Muscle of back (tissue), 11 donors: ENCODE data around the gene RNF212. TPM values are rescaled to one million over a fixed set of nuclear protein-coding genes. Genes with fewer than 3 reads are reported as not detected.

ENCODE experiments used
- DNase-seq, 3 donors: peaks; one replicate each; pipeline versions ENCODE4 v3.0.0 to v3.0.0-alpha.2; 2013
- polyA plus RNA-seq, 10 donors: library from polyadenylated mRNA; unstranded; fragments of 120-200 nt; gene quantifications; one replicate each; pipeline ENCODE4 v1.2.1, GENCODE V29; 2013; ENCODE audit not compliant: insufficient read length in 10 of 10

RNF212 gene
- polyA plus RNA-seq, 10 donors = 2.9 to 6.2 (median 3.6) TPM

DNA sequence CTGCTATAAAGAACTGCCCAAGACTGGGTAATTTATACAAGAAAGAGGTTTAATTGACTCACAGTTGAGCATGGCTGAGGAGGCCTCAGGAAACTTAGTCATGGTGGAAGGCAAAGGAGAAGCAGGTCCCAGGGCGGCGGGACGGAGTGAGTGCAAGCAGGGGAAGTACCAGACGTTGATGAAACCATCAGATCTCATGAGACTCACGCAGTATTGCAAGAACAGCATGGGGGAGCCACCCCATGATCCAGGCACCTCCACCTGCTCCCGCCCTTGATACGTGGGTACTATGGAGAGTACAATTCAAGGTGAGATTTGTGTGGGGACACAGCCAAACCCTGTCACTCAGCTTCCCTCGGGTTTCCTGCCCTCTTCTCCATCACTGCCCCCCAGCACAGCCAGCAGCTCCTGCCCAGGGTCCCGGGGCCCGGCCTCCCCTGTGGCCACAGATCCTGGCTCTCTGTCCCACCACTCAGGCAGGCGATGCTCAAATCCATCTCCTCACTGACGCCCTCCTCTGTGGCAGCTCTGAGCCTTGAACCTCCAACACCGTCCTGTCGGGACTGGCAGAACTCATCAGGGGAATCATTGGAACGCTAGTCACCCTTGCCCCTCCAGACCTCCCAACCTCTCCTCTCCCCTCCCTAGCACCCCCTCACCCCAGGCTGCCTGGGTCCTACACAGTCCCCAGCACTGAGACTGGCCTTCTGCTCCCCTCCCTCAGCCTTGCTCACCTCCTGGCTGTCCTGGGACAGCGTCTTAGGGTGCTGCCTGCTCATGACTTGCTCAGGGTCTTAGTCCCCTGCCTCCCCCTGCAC, 64.4 kb downstream of the RNF212 start:
- no peak for DNase-seq

DNA sequence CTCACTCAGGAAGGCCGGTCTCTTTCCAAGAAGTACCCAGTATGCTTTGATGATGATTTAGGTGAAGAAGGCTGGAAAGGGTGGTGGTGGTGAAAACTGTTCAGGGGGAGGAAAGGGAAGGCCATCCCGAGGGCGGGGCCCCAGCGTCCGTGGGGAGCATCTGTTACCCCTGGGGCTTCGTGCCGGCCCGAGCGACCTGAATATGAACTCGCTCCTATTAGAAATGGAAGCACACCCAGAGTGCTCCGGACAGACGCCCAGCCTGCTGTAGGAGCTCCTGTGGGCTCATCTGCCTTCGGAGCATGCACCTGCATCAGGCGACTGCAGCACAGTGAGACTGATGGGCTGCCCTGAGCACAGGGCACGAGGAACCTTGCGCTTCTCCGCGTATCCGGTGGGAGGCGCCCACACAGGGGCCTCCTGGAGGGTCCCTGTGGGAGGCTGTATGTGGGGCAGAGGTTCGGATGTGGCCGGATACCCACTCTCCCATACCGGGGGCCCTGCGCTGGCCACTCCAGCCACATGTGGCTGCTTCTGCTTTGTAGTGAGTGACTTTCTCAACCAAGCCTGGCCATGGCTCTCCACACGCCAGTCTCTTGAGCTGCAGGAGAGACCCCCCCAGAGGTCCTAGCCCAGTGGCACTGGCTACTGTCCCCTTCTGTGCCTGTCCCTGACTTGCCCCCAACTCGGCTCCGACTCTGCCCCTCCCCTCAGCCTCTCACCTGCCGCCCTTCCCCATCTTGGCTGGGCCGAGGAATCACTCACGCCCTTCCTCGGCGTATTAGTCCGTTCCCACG, 65.2 kb downstream of the RNF212 start:
- no peak for DNase-seq

GRCh38 chr4:1047106-1047975, 66.0 kb downstream of the RNF212 start:
- peak in 1 of 3 donors; percentile 20 for DNase-seq

- DNase-seq = peak; percentile 61 to 93 (median 84)
Observed at GRCh38 chr4:1046581-1047011, 66.8 kb downstream of the RNF212 start.

GRCh38 chr4:1045595-1046201, 67.7 kb downstream of the RNF212 start:
- DNase-seq = no peak

- peak in 1 of 3 donors; percentile 7 for DNase-seq
Observed at GRCh38 chr4:1045193-1045594, 68.2 kb downstream of the RNF212 start.

DNA sequence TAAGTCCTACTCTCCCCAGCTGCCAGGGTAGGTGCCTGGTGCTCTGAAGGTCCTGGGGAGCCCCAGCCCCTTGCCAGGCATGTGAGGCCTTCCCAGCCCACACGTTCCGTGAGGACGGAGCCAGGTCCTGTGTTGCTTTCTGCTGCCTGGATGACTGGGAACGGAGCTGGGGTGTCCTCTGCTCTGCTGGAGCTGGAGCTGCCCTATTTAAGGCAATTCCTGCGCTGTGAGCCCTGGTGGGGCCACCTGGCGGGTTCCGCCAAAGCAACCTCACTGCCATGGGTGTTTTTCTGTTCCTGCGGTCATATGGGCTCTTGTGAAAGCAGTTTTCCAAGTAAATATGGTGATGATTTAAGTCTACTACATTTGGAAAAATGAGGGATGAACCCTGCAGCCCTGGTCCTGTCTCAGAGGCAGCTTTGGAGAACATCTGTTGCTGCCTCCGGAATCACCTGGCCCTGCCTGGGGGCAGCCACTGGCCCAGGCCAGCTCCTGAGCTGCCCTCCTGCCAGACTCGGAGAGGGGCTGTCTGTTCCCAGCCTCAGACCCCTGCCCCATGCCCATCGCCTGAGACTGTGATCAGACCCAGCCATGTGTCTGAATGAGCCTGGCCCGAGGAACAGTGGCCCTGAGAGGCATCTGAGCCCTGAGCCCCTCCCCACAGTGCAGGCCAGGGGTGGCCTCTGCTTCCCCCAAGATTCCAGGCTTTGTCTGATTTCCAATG, 68.7 kb downstream of the RNF212 start:
- DNase-seq = peak in 1 of 3 donors; percentile 42

DNA sequence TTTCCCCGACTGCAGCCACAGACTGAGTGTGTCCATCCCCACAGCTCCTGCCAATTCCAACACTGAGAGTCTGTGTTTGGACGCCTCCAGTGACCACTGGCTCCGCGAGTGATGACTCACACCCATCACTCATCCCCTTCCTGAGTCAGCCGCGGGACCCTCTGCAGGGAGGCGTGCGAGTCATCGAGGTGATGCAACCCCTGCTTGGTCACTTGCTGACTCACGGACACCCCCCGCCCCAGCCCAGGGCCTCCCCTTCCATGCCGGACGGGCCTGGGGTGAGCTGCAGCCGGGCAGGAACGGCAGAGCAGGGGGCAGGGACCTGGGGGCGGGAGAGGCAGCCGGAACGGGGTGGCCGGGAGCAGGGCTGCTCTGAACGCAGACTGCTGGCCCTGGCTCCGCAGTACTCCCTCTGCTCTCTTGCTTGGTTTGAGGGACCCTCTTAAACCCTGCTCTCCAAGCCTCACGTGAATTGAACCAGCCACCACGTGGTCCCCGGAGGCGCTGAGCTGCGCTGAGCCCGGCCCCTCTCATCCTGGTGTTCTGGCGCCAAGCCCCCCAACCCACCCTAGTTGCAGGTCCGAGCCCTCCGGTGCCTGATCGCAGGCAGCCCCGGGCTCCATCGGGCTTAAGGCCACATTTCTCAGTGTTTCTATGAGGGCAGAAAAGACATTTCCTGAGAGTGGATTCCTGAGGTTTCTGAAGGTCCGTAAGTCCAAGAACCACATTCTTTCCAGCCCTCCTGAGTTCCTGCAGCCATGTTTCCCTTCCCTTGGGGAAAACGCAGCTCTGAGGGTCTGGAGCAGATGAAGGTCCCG, 69.5 kb downstream of the RNF212 start:
- DNase-seq = peak; percentile 84 to 96 (median 91)

GRCh38 chr4:1043162-1043561, 70.2 kb downstream of the RNF212 start:
- no peak for DNase-seq

DNA sequence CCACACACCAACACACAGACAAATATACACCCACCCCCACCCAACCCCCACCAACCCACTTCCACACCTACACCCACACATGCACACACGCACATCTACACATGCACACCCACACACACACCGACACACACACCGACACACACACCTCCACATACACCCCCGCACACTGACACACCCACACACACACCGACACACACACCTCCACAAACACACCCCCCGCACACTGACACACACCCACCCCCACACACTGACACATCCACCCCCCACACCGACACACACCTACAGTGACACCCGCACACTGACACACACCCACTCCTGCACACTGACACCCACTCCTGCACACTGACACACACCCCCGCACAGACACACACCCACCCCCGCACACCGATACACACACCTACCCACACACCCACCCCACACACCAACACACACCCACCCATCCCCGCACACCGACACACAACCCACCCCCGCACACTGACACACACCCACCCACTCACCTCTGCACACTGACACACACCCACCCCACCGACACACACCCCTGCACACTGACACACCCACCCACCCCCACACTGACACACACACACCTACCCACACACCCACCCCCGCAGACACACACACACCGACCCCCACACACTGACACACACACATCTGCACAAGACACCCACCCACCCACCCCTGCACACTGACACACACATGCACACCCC, 70.9 kb downstream of the RNF212 start:
- DNase-seq = no peak

GRCh38 chr4:1041936-1042330, 71.4 kb downstream of the RNF212 start:
- no peak for DNase-seq

DNA sequence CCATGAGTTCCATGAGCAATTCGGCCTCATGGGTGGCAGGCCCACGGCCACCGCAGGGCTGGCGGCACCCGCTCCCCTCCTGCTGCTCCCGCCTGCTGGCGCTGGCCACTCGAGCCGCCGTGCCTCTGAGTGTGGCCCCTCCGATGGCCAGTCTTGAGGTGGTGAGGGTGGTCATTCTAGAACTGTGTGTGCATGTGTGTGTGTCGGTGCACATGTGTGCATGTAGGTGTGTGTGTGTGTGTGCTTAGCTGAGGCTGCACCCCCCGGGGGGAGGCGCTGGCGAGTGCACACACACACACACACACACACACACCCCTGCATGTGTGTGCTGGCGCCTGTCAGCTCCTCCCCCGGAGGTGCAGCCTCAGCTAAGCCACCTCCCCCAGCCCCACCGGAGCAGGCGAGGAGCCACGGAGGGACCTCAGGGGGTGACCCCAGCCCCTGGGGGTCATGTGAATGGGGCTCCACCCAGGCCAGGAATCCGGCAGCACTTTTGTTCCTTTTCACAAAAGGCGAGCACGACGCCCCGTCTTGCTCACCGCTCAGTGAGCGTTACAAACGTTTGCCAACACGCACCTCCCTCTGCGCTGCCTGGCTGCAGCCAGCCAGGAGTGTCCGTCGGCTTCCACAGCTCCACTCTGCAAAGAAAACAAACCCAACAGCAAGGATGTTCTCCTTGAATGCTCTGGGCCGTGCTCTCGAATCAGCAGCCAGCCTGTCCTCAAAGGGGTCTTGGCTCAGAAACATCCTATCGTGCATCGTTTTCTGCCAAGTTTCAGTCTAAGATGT, 72.0 kb downstream of the RNF212 start:
- DNase-seq = peak in 2 of 3 donors; percentile 65 to 83

DNA sequence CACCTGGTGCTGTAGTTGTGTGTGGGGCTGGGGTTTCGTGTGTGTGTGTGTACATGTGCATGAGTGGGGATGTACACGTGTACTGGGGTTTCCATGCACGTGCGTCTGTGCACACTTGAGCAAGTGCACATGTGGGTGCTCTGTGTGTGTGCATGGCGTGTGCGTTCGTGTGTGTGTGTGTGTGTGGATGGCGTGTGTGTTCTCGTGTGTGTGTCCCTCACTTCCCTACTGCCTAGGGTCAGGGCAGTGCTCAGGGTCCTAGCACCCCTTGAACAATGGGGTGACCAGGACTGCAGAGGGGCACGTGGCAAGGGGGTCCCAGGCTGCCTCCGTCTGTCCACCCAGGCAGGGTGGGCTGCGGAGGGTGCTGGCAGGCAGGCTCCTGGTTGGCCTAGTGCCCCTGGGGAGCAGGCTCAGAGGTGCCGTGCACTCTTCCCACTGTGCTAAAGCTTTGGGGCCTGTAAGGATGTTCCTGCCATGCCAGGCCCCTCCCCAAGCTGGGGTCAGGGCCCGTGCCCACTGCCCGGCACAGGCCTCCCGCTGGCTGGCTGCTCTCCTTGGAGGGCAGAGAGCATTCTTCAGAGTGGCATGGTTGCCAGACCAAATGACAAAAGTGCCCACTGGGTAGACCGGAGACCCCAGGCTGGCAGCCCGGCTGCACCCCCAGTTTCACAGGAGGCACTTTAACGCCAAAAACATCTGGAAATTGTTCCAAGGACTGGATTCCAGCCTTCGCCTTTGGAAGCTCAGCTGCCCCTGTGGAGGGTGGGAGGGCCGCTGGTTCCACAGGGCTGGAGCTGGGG, 72.8 kb downstream of the RNF212 start:
- no peak for DNase-seq

DNA sequence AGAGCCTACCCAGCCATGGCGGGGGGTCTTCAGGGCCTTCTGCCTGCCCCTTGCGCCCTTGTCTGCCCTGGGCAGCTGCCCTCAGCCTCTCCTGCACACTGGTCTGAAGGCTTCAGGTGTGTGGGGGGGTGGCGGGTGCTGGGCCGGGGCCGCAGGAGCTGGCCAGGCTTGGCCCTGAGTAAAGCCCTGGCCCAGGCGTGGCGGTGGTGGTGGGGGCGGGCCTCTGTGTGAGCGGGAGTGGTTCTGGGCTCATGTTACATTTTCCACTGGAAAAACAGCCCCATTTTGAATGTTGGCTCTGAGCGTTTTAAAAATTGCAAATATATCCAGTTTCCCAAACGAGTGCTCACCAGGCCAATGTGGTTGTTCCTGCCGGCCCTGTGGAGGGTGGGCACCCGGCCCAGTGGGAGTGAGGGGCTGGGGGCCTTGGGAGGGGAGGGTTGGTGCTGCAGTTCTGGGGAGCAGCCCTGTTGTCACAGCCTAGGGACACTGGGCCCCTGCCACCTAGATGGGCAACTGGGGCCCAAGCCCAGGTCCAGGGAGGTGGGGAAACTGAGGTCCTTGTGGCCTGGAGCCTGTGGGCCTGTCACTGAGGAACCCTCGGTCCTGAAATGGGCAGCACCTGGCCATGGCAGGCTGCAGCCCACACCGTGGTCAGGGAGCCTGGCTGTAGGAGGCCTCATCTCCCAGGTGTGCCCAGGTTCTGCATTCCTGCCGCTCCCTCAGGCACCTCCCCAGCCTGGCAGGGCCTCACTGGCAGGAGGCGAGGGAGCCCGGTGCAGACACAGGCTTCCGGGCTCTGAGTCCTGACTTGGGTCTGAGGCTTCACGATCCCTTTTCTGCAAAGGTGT, 73.6 kb downstream of the RNF212 start:
- DNase-seq = peak in 2 of 3 donors; percentile 73 to 86

DNA sequence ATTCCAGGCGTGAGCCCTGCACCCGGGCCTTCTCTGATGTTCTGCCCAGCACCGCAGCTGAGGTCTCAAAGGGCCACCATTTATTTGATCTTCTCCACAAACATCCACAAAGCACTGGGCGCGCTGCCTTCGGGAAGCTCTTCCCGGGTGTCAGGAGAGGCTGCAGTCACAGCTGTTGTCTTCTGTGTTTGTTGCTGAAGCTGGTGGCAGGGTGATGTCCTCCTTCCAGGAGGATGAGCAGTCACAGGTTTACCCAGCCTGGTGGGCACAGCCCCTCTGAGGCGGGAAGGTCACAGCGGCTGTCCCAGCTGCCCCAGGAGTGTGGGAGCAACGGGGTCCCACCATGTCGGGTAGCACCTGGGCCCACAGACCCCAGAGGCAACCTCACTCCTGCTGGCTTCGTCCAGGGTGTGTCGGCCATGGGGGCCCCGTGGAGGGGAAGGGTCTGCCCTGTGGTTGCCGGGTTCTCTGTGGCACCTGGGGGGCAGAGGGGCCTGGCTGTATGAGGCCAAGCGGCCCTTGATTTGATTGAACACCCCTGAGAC, 74.3 kb downstream of the RNF212 start:
- DNase-seq = peak in 1 of 3 donors; percentile 75
